ENCODE data around the gene TMEM167B.

The TMEM167B gene

DNA sequence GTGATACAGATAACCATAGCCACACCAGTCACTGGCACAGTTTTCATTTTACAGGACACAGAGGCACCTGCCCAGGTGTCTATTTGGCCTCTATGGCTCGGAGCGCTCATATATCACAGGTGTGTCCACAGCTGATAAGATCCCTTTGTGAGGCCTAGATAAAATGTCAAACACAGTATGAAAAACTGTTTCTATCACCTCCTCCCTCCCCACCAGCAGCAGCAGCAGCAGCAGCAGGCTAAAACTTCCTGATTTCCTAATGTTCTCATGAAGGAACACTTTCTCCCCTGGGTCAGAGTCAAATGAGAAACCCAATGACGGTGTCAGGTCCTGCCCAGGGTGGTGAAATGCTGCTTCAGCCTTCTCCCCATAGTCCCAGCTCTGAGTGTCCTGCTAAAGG is 47.8 kb downstream of the TMEM167B start:
- TF ChIP-seq, protein P1, sequence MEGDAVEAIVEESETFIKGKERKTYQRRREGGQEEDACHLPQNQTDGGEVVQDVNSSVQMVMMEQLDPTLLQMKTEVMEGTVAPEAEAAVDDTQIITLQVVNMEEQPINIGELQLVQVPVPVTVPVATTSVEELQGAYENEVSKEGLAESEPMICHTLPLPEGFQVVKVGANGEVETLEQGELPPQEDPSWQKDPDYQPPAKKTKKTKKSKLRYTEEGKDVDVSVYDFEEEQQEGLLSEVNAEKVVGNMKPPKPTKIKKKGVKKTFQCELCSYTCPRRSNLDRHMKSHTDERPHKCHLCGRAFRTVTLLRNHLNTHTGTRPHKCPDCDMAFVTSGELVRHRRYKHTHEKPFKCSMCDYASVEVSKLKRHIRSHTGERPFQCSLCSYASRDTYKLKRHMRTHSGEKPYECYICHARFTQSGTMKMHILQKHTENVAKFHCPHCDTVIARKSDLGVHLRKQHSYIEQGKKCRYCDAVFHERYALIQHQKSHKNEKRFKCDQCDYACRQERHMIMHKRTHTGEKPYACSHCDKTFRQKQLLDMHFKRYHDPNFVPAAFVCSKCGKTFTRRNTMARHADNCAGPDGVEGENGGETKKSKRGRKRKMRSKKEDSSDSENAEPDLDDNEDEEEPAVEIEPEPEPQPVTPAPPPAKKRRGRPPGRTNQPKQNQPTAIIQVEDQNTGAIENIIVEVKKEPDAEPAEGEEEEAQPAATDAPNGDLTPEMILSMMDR (IDR thresholded peaks at IDR 0.05), result no peak

DNA sequence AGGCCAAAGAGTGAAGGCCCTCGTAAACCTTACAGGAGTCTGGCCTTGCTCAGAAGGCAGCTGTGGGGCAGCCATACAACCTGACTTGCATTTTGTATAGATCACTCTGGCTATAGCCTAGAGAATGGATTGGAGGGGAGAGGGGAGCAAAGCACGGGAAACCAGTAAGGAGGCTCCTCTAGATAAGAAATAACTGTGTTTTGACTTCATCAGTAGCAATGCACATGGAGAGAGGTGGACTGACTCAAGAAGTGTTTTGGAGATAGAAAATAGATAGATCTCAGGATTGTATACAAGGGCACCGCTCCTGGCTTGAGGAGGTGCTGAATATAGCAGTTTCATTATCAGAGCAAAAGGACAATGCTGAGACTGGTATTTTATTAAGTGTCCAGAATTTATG is 49.8 kb downstream of the TMEM167B start:
- TF ChIP-seq, protein P1 (IDR thresholded peaks at IDR 0.05), result no peak

DNA sequence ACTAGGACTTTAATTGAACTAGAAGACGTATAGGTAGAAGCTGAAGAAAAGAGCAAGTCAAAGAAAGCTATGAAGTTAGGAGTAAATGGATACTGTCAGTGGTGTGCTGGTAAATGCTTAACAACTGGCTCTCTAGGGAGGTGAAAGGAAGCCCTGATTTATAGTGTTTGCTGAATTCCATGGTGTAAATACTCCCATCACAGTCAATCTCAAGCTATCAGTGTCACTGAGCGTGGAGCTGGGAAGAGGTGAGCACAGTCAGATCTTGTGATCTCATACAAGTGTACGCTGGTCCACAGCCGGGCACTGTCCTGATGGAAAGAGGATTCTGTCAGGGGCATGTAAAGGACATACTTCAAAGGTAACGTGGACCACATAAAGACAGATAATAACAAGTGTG is 51.7 kb downstream of the TMEM167B start:
- TF ChIP-seq, protein P1 (IDR thresholded peaks at IDR 0.05), result no peak
